NCI-H748 treated with DMSO at 0.1 percent for 48 hours (cell line): Measurements from ENCODE around the gene CDKL5.

Experiments
- DNase-seq: peaks from one replicate; lab custom pipeline; 2025; lab: John Stamatoyannopoulos, UW

CDKL5 gene

GRCh38 chrX:18457000-18457399, 31.6 kb downstream of the CDKL5 start:
- DNase-seq, result no peak

DNA sequence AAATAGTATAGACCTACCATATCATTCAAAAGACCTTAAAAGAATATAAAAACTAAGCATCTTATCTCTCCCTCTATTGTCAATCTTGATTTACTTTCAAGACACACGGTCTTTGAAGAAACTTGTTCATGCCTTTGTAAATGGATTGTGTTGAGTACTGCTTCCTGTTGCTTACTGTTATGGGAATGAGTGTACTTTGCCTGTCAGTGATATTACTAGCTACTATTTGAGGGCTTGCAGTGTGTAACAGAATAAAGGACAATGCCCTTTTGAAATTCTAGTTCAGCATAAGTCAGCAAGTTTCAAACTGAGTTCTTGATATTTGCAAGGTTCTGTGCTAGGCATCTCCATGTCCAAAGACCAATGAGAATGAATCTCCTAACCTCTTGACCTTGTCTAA, 36.0 kb downstream of the CDKL5 start:
- no peak for DNase-seq

DNA sequence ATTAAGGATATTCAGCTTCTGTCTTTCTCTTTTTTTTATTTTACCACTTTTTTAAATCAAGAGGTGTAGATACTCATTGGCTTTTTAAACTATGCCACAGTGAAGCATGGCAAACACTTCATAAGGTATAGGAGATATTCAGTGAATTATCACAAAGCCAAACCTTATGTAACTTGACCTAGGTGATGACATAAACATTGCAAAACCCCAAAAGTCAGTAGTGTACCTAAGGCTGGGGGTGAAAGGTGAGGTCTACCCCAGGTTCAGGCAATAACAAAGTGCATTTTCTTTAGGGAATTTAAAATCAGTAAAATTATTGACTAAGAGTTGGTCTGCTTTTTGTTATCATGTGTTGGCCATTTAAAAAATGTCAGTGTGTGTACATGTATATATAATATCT, 39.1 kb downstream of the CDKL5 start:
- DNase-seq, result no peak

DNA sequence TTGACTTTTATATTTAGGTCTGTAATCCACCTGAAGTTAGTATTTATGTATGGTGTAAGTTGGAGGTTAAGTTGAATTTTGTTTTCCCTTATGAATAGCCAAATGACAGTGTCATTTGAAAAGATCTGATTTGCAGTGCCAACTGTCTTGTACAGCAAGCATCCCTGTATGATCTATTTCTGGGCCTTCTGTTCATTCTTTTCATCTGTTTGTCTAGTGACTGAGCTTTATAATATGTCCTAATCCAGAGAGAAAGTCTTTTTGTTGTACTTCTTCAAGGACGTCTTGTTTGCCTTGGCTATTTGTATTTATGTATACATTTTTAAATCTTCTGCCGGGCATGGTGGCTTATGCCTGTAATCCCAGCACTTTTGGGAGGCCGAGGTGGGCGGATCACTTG, 39.6 kb downstream of the CDKL5 start:
- no peak for DNase-seq

GRCh38 chrX:18468599-18468998, 43.2 kb downstream of the CDKL5 start:
- no peak for DNase-seq

- DNase-seq, result no peak
Measured at GRCh38 chrX:18471296-18471695, 45.9 kb downstream of the CDKL5 start.

- DNase-seq, result no peak
Measured at GRCh38 chrX:18490806-18491555, 65.6 kb downstream of the CDKL5 start.

DNA sequence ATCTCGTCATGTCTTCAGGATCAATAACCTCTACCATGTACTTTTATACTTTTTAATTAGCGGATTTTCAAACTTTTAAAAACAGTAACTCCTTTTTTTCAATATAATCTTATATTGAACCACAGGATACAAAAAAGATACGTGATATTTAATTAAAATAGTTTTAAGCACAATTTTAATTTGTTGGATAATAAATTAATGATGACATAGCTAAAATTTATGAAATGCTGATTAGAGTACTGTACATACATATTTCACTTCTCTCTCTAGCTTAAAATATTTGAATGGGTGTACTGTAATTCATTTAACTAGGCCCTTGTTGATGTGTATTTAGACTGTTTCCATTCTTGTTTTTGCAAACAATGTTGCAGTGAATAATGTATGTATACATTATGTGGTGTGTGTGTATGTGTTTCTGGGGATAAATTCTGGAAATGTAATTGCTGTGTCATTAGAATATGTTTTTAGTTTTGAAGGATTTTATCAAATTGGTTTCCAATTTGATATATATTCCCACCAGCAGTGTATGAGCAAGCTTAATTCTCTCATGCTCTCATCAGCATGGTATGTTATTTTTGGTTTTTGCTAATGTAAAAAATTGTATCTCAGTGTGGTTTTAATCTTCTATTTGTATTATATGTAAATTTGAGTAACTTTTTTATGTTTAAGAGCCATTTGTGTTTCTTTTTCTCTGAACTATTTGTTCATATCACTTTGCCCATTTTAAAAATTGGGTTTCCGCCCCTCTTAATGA, 66.4 kb downstream of the CDKL5 start:
- DNase-seq, result no peak

DNA sequence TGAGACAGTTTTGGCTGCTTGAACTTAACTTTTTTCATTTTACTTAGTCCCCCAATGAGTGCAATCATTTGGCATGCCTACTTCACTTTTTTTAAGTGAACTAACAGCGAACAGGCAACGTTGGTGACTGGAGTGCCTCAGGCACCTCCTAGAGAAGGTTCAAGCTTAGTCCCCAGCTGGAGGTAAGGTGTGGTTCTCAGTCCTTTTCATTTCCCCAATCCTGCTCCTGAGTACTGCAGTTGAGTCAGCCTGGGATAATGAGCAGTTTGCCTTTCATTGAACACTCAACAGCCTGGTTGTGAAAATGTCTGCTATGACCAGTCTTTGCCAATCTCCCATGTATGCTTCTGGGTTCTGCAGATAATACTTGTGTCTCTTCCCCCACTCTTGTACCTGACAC, 109.5 kb downstream of the CDKL5 start:
- DNase-seq, result no peak

- no peak for DNase-seq
Measured at GRCh38 chrX:18537068-18537467, 111.7 kb downstream of the CDKL5 start.

- no peak for DNase-seq
Measured at GRCh38 chrX:18537524-18537923, 112.1 kb downstream of the CDKL5 start.

GRCh38 chrX:18542131-18542530, 116.7 kb downstream of the CDKL5 start:
- DNase-seq, result no peak

GRCh38 chrX:18542905-18543304, 117.5 kb downstream of the CDKL5 start:
- no peak for DNase-seq

DNA sequence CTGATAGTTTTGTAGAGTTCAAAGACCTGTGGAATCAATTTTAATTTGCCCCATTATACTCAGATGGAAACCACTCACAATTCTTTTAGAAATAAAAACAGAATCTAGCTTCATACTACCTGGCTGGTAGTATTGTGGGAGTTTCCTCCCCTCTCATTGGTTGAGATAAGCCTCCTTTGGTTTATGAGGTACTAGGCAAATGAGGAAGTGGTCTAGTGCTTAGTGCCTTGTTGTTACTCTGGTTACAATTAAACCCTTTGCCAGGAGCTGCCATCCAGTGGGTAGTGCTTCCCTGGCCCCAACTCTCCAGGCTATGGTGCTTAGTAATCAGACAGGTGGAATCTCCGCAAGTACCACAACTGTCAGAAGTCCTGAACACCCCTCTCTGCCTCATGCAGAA, 118.3 kb downstream of the CDKL5 start:
- DNase-seq, result no peak

- DNase-seq, result no peak
Measured at GRCh38 chrX:18545771-18546170, 120.4 kb downstream of the CDKL5 start.

DNA sequence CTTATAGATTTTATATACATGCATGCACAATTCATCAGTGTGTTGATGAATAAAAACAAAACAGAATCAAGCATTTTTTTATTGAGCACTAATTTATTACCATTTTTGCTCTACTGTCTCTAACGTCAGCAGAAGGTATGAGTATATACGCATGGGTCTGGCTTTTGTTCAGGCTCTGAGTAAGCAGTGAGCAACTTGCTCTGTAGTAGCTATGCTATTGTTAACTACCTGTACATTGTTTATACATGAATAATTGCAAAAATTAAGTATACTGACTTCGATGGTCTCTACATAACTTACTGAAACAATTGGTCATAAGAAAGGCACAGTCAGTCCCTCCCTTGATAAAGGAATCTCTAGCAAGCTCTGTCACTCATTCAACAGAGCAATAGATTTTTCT, 123.6 kb downstream of the CDKL5 start:
- DNase-seq, result no peak

DNA sequence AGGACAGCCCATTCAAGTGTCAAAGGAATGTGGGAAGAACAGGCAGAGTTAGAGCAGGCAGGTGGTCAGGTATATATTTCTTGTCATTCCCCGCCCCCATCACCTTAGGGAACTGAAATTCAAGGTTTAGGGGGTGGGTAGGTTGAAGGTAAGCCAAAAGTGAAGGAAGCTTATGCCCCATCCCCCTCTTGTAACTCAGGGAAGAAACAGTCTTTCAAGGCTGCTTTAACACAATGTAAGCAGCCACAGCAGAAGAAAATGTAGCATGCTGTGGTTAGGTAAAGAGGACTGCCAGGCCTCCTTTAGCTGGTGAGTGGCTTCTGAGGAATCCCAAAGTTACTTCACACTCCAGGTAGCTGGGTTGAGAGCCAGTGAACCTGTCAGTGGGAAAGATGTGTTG, 124.2 kb downstream of the CDKL5 start:
- DNase-seq, result no peak

DNA sequence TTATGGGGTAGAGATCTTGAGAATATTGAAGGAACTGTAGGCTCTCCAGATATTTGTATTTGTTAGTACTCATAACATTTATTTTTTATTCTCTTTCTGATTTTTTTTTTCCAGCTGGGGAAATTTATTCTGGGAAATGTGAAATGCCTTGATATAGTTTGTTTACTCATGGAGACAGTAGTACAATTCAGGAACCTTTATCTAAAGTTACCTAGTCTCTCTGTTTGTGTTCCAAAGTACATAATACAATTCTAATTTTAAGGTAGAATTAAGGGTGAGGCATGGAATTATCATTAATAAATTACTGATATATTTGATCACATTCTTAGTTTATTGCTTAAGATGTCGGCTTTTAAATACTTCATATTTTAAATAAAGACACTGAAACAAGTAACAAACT, 132.5 kb downstream of the CDKL5 start:
- no peak for DNase-seq

- DNase-seq, result no peak
Measured at GRCh38 chrX:18558799-18559198, 133.4 kb downstream of the CDKL5 start.

DNA sequence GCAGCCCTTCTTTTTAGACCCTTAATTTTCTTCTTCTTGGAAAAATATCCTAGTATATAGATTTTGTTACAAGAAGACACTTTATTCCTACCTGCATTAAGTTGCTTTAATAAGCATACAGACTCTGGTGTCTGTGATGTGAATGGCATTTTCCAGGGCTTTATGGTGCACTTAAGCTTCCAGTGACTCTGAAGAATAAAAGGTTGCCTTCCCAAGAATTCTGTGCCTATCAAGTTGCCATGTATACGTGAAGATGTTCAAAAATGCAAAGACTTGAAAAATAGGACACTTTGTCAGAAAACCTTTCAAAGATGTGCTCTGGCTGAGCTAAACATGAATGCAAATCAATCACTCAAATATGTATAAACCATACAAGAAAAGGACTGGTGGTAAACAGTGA, 135.6 kb downstream of the CDKL5 start:
- DNase-seq, result no peak

DNA sequence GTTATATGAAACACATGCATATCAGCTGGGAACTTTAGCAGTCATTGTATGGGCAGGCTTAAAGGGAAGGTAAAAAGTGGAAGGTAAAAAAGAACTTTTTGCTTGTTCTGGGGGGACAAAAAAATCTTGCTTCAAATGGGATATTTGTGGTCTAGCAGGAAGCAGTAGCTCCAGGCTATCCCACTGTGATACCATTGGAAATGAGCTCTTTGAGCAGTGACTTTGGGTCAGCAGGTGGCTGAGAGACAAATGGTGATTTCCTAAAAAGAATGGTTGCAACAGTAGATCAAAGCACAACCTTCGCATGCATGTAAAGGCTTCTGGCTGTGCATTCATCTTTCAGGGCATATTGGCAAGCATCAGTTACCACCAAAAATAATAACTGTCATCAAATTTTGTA, 140.3 kb downstream of the CDKL5 start:
- DNase-seq, result no peak

DNA sequence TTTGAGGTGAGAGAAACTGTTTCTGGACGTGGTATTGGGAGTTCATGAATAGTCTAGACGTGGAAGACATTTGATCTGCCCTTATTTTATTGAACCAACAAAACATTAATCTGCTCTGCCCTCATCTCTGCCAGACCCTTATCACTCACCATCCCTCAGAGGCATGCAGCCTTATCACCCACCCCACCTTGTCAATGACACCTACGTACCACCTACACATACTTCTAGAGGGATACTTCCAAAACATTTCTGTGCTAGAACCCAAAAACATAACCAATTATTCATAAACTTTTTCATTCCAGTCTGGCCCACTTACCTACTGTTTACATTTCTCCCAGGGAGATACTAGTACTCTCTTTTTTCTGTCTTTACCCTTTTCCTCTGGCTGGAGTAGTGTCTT, 141.3 kb downstream of the CDKL5 start:
- DNase-seq, result no peak

DNA sequence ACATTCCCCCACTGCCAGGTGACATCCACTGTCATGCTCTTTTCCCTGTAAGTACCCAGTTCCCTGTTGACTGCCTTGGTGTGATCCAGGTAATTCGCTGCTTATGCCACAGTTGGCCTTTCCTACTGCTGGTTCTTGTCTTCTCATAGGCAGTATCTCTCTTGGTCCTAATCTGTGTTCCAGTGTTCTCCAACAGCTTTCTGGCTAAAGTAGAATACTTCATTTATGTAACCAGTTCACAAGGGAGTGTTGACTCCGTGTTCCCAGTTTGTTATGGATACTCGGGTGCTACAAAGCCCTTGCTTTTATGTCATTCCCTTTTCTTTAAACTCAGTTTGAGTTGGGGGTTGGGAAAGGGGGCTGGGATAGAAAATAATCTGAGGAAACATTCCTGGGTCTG, 148.1 kb downstream of the CDKL5 start:
- DNase-seq, result no peak

DNA sequence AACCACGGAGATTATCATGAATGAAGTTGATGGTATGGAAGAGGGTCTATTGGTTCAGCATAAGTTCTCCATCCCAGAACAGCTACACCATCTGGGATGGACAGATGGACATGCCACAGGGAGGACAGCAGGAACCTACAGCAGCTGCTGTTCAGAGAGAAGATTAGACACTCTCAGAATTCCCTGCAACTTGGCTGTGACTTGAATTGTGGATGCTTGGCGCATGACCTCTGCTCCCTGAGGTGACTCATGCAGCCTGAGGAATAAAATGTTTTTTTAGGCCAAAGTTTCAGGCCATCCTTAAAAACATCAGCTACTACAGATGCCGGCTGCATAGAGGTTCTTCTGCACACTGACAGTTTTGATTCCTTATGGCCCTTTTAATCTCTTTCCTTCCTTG, 149.2 kb downstream of the CDKL5 start:
- no peak for DNase-seq
